Measurements from ENCODE around the gene SRSF6.
A peak's percentile ranks its signal among the peaks of the same experiment; 100 is the strongest.
"Not testable (repeated sequence)": the region's sequence is repeated elsewhere in the genome, so short reads cannot be mapped to it uniquely, and the experiment has no call there.

SRSF6 gene

DNA sequence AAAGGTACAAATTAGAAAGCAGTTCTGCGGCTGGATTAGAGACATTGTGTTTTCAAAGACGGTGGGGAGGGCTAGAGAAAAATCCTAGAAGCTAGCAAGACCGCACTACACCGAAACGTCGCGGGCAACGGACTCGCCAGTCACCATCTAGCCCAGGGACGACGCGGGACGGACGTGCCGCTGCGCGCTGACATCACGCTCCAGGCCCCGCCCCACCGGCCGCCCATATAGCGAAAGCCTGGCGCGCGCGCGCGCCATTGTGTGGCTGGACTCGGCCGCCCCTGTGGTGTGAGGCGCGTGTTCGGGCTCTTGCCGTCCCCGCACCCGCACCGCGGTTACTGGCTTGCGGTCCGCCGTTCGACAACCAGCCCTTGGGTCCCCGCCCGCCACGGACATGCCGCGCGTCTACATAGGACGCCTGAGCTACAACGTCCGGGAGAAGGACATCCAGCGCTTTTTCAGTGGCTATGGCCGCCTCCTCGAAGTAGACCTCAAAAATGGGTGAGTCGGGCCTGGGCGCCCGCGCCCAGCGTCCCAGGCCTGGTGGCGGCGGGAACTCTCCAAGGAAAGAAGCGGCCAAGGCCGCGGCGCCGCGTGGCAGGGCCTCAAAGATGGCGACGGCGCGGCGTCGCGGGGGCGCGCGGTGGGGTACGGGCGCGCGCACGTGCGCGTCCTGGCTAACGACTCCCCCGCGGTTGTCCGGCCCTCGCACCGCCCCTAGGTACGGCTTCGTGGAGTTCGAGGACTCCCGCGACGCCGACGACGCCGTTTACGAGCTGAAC, at the start of gene SRSF6:
SRSF6 (plus strand) TSS at position 257 of the 782 bp plus-strand sequence; CDS start at position 395, 138 bp downstream.
- DNase-seq = peak; percentile 94 to 96
- peak; percentile 99 for TF ChIP-seq POLR2A (IDR thresholded peaks at IDR 0.05; ENCODE audit: low read length)
- TF ChIP-seq GATA1 (IDR thresholded peaks at IDR 0.05; ENCODE audit: low read depth, low read length) = no peak

DNA sequence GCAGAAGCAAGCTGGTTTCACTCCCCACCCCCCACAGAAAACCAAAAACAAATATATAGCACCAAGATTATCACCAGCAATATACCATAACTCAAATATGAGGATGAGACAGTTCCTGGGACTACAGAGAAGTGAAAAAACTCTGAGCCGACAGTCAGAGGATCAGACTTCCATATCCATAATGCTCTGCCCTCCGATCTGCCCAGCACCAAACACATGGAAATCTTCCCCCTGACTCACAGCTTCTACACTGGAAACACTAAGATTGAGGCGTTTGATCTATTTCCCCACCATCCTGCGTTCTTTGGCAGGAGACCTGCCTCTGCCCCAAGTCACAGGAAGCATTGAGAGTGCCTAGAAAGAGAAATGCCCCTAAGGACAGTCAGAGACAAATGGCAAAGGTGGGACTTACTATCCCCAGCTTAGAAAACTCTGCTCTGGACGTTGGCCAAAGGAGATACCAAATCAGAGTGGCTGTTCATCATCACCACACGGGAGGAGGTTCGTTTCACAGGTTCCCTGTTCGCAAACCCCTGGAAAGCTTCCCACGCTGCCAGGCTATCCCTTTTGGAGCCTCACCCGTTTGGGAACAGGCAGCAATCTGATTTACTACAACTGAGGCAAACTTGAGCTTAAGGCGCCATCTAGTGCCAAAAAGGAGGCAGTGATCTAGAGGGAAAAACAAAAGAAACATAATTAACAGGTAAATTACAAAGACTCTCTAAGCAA, 48.7 kb upstream of the SRSF6 start:
- TF ChIP-seq GATA1 (IDR thresholded peaks at IDR 0.05; ENCODE audit: low read depth, low read length) (no peak), POLR2A (IDR thresholded peaks at IDR 0.05; ENCODE audit: low read length) (no peak)
- DNase-seq = peak; percentile 19 to 39

DNA sequence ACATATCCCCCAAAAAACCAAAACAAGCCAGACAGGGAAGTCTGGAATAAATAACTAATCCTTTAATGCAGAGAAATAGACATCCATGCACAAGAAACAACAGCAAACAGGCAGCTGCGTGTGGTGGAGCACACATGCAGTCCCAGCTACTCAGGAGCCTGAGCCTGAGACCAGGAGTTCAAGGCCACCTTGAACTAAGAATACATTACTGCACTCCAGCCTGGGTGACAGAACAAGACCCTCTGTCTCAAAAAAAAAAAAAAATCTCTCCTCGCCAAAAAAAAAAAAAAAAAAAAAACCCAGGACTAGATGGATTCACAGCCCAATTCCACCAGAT, 48.2 kb upstream of the SRSF6 start:
- TF ChIP-seq POLR2A (IDR thresholded peaks at IDR 0.05; ENCODE audit: low read length) (no peak), GATA1 (IDR thresholded peaks at IDR 0.05; ENCODE audit: low read depth, low read length) (no peak)
- DNase-seq = no peak

DNA sequence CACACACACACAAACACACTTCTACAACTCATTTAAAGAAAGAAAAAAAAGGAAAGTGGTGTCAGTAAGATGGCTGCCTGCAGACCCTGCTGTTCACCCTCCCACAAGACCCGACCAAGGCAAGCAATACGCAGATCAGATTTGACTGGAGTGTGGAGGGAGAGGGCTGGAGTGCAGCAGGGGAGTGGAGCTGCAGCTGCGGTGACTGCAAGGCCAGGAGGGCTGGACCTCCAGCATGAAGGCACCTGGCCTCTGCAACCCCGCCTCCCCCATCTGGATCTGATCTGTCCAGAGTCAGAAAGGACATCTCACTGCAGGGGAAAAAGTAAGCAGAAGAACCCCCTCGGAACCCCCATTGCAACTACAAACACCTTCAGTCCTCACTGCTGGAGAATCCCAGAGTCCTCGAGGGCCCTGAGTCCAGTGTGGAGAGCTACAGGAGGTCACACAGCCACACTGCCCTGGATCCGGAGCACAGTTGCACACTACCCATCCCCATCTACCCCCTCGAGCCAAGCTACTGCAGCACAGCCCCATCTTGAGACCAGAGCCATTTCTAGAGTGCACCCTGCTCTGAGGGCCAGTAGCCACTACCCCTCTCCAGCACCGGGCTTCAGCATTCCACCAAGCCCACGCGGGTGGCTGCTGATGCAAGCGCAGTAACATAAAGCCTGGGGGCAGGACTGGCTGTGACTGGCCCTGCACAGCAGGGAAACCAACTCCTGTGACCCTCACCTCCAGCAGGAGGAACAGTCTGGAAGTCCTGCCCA, 41.9 kb upstream of the SRSF6 start:
- DNase-seq = no peak
- TF ChIP-seq POLR2A (IDR thresholded peaks at IDR 0.05; ENCODE audit: low read length) = no peak
- no peak for TF ChIP-seq GATA1 (IDR thresholded peaks at IDR 0.05; ENCODE audit: low read depth, low read length)

DNA sequence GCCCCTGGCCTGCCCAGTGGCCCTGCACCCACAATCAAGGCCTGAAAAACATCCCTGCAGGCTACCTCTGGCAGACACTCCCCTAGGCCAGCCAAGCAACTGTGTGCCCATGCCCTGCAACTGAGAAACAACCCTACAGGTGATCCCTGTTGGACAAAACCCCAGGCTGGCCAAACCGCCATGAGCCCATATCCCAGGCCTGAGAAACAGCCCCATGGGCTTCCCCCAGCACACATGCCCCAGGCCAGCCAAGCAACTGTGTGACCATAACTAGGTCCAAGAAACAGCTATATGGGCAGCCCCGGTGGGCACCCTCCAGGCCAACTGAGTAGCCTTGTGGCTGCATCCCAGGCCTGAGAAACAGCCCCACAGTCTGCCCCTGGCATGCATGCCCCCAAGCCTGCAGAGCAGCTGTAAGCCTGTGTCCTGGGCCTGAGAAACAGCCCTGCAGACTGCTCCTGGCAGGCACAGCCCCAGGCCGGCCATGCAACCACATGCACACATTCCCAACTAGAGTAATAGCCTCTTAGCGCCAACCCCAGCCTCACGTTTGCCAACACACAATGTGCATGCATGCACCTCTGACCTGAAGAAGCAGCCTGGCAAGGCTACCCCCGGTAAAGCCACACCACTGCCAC, 41.0 kb upstream of the SRSF6 start:
- TF ChIP-seq POLR2A (IDR thresholded peaks at IDR 0.05; ENCODE audit: low read length) (no peak), GATA1 (IDR thresholded peaks at IDR 0.05; ENCODE audit: low read depth, low read length) (no peak)
- no peak for DNase-seq

DNA sequence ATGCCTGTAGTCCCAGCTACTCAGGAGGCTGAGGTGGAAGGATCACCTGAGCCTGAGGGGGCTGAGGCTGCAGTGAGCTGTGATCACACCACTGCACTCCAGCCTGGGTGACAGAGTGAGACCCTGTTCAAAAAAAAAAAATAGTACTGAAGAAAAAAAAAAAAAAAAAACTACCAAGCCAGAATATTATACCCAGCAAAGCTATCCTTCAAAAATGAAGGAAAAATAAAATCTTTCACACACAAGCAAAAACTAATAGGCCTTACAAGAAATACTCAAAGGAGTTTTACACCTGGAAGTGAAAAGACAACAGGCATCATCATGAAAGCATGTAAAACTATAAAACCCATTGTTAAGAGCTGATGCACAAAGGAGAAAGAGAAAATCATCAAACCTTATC, 37.5 kb upstream of the SRSF6 start:
- TF ChIP-seq POLR2A (IDR thresholded peaks at IDR 0.05; ENCODE audit: low read length) (no peak), GATA1 (IDR thresholded peaks at IDR 0.05; ENCODE audit: low read depth, low read length) (no peak)
- no peak for DNase-seq

DNA sequence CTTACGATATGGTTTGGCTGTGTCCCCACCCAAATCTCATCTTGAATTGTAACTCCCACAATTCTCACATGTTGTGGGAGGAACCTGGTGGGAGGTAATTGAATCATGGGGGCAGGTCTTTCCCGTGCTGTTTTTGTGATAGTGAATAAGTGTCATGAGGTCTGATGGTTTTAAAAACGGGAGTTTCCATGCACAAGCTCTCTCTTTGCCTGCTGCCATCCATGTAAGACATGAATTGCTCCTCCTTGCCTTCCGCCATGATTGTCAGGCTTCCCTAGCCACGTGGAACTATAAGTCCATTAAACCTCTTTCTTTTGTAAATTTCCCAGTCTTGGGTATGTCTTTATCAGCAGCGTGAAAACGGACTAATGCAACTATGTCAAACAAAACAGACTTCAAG, 36.8 kb upstream of the SRSF6 start:
- not testable (repeated sequence) for DNase-seq

DNA sequence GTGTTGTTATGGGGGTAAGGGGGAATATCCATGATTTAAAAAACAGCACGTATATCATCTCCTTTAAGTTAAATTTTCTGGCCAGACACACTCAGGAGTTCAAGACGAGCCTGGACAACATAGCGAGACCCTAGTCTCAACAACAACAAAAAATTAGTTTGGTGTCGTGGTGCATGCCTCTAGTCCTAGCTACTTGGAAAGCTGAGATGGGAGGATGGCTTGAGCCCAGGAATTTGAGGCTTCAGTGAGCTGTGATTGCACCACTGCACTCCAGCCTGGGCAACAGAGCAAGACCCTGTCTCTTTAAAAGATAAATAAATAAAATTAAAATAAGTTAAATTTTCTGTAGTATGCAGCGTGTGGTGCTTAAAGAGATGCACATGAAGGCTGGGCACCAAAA, 31.5 kb upstream of the SRSF6 start:
- no peak for DNase-seq

DNA sequence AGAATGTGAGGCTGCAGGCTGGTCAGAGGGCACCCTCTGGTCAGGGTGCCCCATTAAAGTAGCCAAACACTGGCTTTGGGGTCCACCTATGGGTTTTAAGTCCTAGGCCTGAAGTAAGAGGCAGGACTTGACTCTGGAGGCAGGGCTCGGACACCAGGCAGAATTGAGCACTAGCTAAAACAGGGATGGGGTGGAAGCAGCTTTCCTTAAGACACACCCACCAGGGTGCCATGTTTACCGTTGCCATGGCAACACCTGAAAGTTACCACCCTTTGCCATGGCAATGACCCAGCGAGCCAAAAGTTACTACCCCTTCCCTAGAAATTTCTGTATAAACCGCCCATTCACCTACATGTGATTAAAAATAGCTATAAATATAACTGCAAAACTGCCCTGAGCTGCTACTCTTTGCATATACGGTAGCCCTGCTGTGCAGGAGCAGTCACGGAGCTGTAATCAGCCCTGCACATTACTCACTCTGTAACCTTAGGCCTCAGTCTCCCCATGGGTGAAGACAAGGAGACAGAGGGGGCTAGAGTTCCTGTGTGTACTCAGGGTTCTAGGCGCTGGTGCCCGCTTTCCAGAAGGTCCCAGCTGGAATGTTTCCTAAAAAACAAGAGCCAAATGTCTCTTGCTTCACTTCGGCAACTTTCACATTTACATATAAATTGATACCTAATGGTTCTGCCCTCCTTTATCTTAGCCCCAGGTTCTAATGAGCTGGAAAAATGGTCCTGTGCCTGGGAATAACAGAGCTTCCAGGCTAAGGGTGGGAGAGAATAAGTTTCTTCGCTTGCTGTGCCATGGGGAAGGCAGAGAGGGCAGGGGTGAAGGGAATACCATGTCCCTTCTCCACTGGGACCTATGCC, 27.2 kb upstream of the SRSF6 start:
- peak in 1 of 2 experiments; percentile 6 for DNase-seq
- TF ChIP-seq POLR2A (IDR thresholded peaks at IDR 0.05; ENCODE audit: low read length) (no peak), GATA1 (IDR thresholded peaks at IDR 0.05; ENCODE audit: low read depth, low read length) (no peak)

More for the DNA sequence above, 31.5 kb upstream of the SRSF6 start:
- no peak for TF ChIP-seq GATA1 (IDR thresholded peaks at IDR 0.05; ENCODE audit: low read depth, low read length)
- no peak for TF ChIP-seq POLR2A (IDR thresholded peaks at IDR 0.05; ENCODE audit: low read length)

DNA sequence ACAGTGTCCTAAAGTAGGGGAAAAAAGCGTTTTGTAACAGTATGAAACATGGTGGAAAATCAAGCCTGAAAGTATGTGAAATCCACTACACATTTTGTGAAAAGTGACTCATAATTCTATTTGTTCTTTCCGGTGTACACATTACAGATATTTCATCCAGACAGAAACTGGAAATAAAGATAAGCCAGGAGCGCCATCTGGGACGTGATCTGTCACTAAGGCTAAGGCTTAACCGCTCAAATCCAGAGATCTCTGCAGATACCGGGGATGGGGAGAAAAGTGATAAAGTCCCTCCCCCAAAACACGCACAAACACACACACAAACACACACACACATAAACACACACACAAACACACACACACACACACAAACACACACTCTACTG, 26.6 kb upstream of the SRSF6 start:
- DNase-seq = no peak
- TF ChIP-seq POLR2A (IDR thresholded peaks at IDR 0.05; ENCODE audit: low read length) (no peak), GATA1 (IDR thresholded peaks at IDR 0.05; ENCODE audit: low read depth, low read length) (no peak)

DNA sequence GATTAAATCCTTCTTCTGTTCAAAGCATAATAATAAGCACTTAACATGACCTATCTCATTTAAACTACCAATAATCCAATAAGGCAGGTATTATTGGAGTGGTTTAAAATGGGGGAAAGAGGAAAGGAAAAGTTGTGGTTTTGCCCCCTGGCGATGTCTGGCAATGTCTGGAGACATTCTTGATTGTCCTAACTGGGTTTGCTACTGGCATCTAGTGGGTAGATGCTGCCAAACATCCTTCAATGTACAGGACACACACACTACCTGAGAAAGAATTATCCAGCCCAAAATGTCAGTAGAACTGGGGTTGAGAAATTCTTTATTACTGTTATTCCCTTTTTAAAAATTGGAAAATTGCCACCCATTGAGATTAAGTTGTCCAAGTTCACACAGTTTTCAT, 25.2 kb upstream of the SRSF6 start:
- no peak for DNase-seq
- TF ChIP-seq GATA1 (IDR thresholded peaks at IDR 0.05; ENCODE audit: low read depth, low read length) = no peak
- no peak for TF ChIP-seq POLR2A (IDR thresholded peaks at IDR 0.05; ENCODE audit: low read length)

DNA sequence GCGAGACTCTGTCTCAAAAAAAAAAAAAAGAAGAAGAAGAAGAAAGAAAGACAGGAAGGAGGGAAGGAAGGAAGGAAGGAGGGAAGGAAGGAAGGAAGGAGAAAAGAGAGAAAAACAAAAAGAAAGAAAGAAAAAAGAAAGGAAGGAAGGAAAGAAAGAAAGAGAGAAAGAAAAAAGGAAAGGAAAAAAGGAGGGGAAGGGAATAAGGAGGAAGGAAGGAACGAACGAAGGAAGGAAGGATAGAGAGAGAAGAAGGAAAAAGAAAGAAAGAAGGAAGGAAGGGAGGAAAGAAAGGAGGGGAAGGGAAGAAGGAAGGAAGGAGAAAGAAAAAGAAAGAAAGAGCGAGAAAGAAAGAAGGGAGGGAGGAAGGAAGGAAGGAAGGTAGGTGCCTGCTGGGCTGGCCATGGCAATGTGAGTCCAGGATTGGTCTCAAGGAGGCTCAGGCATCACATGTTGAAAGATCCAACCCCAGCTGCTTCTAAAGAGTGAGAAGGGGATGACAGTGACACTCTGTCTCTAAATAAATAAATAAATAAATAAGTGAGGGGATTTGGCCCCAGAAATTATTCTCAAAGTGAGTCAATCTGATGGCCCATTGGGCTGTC, 24.3 kb upstream of the SRSF6 start:
- no peak for DNase-seq
- TF ChIP-seq GATA1 (IDR thresholded peaks at IDR 0.05; ENCODE audit: low read depth, low read length) = no peak

DNA sequence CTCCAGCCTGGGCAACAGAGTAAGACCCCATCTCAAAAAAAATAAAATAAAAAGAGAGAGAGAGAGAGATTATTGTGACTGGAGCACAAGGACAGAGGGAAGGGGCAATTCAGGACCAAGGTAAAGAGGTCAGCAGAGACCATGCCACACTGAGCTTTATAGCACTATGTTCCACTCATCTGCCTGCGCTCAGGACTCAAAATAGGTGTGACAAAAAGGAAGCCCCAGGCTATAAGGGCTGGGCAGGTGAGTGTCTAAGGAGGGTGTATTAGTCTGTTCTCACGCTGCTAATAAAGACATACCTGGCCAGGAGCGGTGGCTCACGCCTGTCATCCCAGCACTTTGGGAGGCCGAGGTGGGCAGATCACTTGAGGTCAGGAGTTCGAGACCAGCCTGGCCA, 23.1 kb upstream of the SRSF6 start:
- no peak for TF ChIP-seq POLR2A (IDR thresholded peaks at IDR 0.05; ENCODE audit: low read length)

More for the DNA sequence above, 23.1 kb upstream of the SRSF6 start:
- DNase-seq = no peak

Measured in erythroblast (primary cell).